Measurements from ENCODE around the gene NDFIP2. TPM values are rescaled to one million over a fixed set of nuclear protein-coding genes. Genes with fewer than 3 reads are reported as not detected.

NDFIP2 gene
- total and polyA plus RNA-seq, 10 donors = 2.1 to 27.3 (median 14.0) TPM

DNA sequence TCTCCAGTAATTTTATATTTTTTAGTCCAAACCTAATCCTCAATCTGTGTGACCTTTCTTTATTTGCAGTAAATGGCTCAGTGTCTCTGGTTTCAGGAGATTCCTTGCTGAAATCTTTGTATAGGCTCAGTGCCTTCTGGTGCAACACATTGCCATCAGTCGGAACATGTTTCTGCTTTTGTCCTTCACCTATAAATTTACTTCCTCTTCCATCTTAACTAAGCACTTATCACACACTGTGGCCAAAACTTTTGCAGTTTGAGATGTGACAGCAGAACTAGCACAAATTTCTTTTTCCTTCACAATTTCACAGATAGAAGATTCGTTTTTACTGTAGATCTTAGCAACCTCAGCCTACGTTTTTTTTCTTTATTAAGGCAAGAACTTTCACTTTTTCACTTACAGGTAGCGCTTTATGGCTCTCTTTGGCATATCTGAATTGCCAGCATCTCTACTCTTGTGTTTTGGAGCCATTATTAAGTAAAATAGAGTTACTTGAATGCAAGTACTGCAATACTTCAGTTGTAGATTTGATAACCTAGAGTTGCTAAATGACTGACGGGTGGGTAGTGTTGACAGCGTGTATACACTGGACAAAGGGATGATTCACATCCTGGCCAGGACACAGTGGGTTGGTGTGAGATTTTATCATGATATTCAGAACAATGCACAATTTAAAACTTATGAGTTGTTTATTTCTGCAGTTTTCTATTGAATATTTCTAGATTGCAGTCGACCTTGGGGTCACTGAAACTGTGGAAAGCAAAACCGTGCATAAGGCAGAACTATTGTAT, 44.3 kb downstream of the NDFIP2 start:
- H3K9me3 ChIP-seq = no peaks in the 10 kb centered on the region
- DNase-seq = no peak
- peaks cover 0 to 15% (median 6%) of the 10 kb centered on the region in 6 donors for H3K4me1 ChIP-seq
- H3K4me3 ChIP-seq = no peak overlapping the region
- H3K27ac ChIP-seq = no peak overlapping the region
- WGBS, 5 donors = 36 to 51% (median 42%) methylated on average over 8 of the region's 8 CpGs
- H3K36me3 ChIP-seq = peaks cover 0 to 12% (median 0%) of the 10 kb centered on the region in 6 donors
- intact Hi-C loops (cut with DNase I; ENCODE audit: low total_unique reads) = no loop called here
- H3K27me3 ChIP-seq (replicated peaks in 1 of 7) = no peaks in the 10 kb centered on the region
- TF ChIP-seq POLR2AphosphoS5 (IDR thresholded peaks at IDR 0.05) (no peak), POLR2A (IDR thresholded peaks at IDR 0.05) (no peak)
- TF ChIP-seq, protein P1, sequence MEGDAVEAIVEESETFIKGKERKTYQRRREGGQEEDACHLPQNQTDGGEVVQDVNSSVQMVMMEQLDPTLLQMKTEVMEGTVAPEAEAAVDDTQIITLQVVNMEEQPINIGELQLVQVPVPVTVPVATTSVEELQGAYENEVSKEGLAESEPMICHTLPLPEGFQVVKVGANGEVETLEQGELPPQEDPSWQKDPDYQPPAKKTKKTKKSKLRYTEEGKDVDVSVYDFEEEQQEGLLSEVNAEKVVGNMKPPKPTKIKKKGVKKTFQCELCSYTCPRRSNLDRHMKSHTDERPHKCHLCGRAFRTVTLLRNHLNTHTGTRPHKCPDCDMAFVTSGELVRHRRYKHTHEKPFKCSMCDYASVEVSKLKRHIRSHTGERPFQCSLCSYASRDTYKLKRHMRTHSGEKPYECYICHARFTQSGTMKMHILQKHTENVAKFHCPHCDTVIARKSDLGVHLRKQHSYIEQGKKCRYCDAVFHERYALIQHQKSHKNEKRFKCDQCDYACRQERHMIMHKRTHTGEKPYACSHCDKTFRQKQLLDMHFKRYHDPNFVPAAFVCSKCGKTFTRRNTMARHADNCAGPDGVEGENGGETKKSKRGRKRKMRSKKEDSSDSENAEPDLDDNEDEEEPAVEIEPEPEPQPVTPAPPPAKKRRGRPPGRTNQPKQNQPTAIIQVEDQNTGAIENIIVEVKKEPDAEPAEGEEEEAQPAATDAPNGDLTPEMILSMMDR (IDR thresholded peaks at IDR 0.05 in 8 of 11, conservative IDR thresholded peaks at IDR 0.05 in 3 of 11) = no peak

DNA sequence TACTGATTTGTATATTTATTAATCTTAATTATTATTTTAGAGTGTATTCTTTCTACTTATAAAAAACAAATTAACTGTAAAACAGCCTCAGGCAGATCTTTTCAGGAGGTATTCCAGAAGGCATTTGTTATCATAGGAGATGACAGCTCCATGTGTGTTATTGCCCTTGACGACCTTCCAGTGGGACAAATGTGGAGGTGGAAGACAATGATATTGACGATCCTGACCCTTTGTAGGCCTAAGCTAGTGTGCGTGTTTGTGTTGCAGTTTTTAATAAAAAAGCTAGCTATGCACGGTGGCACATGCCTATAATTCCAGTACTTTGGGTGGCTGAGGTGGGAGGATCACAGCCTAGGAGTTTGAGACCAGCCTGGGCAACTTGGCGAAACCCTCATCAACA, 46.7 kb downstream of the NDFIP2 start:
- Histone ChIP-seq H3K27me3 (replicated peaks in 1 of 7) (no peaks in the 10 kb centered on the region), H3K4me1 (peaks cover 0 to 15% (median 4%) of the 10 kb centered on the region in 6 donors), H3K4me3 (no peak overlapping the region), H3K27ac (no peak overlapping the region), H3K9me3 (no peaks in the 10 kb centered on the region), H3K36me3 (peaks cover 0 to 12% (median 0%) of the 10 kb centered on the region in 6 donors)
- no peak for DNase-seq
- TF ChIP-seq POLR2AphosphoS5 (IDR thresholded peaks at IDR 0.05) (no peak), POLR2A (IDR thresholded peaks at IDR 0.05) (no peak)
- TF ChIP-seq, protein P1 (IDR thresholded peaks at IDR 0.05 in 8 of 11, conservative IDR thresholded peaks at IDR 0.05 in 3 of 11) = no peak
- 88 to 94% (median 91%) methylated on average over 5 of the region's 5 CpGs for WGBS, 5 donors
- intact Hi-C loops (cut with DNase I; ENCODE audit: low total_unique reads) = no loop called here

DNA sequence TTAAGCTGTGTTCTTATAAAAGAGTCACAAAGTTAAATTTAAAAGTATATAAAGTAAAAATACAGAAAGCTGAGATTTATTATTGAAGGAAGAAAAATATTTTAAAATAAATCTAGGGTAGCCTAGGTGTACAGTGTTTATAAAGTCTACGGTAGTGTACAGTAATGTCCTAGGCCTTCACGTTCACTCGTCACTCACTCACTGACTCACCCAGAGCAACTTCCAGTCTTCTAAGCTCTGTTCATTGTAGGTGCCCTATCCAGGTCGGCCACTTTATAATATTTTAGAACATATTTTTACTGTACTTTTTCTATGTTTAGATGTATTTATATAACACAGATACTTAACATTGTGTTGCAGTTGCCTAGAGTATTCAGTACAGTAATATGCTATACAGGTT, 47.4 kb downstream of the NDFIP2 start:
- H3K27me3 ChIP-seq (replicated peaks in 1 of 7) = no peaks in the 10 kb centered on the region
- TF ChIP-seq, protein P1 (IDR thresholded peaks at IDR 0.05 in 8 of 11, conservative IDR thresholded peaks at IDR 0.05 in 3 of 11) = no peak
- TF ChIP-seq POLR2A (IDR thresholded peaks at IDR 0.05) (no peak), POLR2AphosphoS5 (IDR thresholded peaks at IDR 0.05) (no peak)
- H3K4me1 ChIP-seq = peaks cover 0 to 15% (median 2%) of the 10 kb centered on the region in 6 donors
- no peak overlapping the region for H3K27ac ChIP-seq
- intact Hi-C loops (cut with DNase I; ENCODE audit: low total_unique reads) = no loop called here
- H3K9me3 ChIP-seq = no peaks in the 10 kb centered on the region
- peaks cover 0 to 9% (median 0%) of the 10 kb centered on the region in 6 donors for H3K36me3 ChIP-seq
- DNase-seq = no peak
- no peak overlapping the region for H3K4me3 ChIP-seq
- WGBS, 5 donors = 94 to 99% (median 96%) methylated on average over 4 of the region's 4 CpGs

DNA sequence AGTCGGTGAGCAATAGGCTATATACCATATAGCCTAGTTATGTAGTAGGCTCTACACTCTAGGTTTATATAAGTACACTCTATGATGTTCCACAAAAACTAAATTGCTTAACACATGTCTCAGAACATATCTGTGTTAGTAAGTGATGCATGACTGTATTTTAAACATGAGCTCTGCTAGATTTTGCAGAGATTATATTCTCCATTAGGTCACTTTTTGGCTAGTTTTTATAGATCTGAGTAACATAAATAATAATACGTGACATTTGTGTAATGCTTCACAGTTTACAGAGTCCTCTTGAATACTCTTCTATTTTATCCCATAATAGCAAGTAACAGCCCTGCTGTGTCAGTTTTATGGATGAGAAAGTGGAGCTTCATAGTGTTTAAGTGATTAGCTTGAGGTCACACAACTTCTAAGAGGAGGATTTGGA, 47.8 kb downstream of the NDFIP2 start:
- WGBS, 5 donors = 83 to 94% (median 92%) methylated on average over 2 of the region's 2 CpGs
- intact Hi-C loops (cut with DNase I; ENCODE audit: low total_unique reads) = no loop called here

More for the DNA sequence above, 47.8 kb downstream of the NDFIP2 start:
- Histone ChIP-seq H3K4me1 (peaks cover 0 to 15% (median 2%) of the 10 kb centered on the region in 6 donors), H3K9me3 (no peaks in the 10 kb centered on the region), H3K27ac (no peak overlapping the region), H3K4me3 (no peak overlapping the region), H3K36me3 (peaks cover 0 to 5% (median 0%) of the 10 kb centered on the region in 6 donors), H3K27me3 (replicated peaks in 1 of 7) (no peaks in the 10 kb centered on the region)
- TF ChIP-seq POLR2A (IDR thresholded peaks at IDR 0.05) (no peak), POLR2AphosphoS5 (IDR thresholded peaks at IDR 0.05) (no peak)
- no peak for DNase-seq

All from spleen (tissue), 11 donors.